NCI-H1092 treated with DMSO at 0.1 percent for 48 hours (cell line): ENCODE results near the gene PPARD.
"Not testable (repeated sequence)": the region's sequence is repeated elsewhere in the genome, so short reads cannot be mapped to it uniquely, and the experiment has no call there.

ENCODE experiments used
- DNase-seq: peaks from one replicate; lab custom pipeline; 2025; lab: John Stamatoyannopoulos, UW

The PPARD gene

GRCh38 chr6:35342258-35343091 is at the start of gene PPARD:
Gene PPARD, plus strand, starts transcription at chr6:35342558. Its CDS starts 68,530 bp downstream, at chr6:35411088.
- DNase-seq, result peak; percentile 83

- no peak for DNase-seq
These were observed 48.7 kb upstream of the PPARD start for GRCh38 chr6:35293681-35294080.

- DNase-seq, result peak; percentile 16
These were observed 47.9 kb upstream of the PPARD start for GRCh38 chr6:35294308-35294945.

GRCh38 chr6:35295036-35295435 is 47.3 kb upstream of the PPARD start:
- no peak for DNase-seq

- no peak for DNase-seq
These were observed 46.6 kb upstream of the PPARD start for GRCh38 chr6:35295521-35296315.

- DNase-seq, result no peak
These were observed 45.3 kb upstream of the PPARD start for GRCh38 chr6:35296931-35297600.

- DNase-seq, result peak; percentile 47
These were observed 44.5 kb upstream of the PPARD start, which contains the start of gene DEF6 for GRCh38 chr6:35297601-35298481. Gene DEF6, plus strand, starts transcription at chr6:35297818. Its CDS starts 39 bp downstream, at chr6:35297857.

- DNase-seq, result no peak
These were observed 43.7 kb upstream of the PPARD start for GRCh38 chr6:35298625-35299140.

- DNase-seq, result no peak
These were observed 42.7 kb upstream of the PPARD start for GRCh38 chr6:35299674-35300073.

GRCh38 chr6:35300848-35301247 is 41.5 kb upstream of the PPARD start:
- no peak for DNase-seq

- DNase-seq, result no peak
These were observed 39.6 kb upstream of the PPARD start for GRCh38 chr6:35302604-35303241.

- DNase-seq, result no peak
These were observed 38.1 kb upstream of the PPARD start for GRCh38 chr6:35304299-35304698.

- no peak for DNase-seq
These were observed 37.2 kb upstream of the PPARD start for GRCh38 chr6:35305117-35305516.

- not testable (repeated sequence) for DNase-seq
These were observed 35.2 kb upstream of the PPARD start for GRCh38 chr6:35307138-35307537.

- DNase-seq, result not testable (repeated sequence)
These were observed 33.8 kb upstream of the PPARD start for GRCh38 chr6:35308543-35308942.

GRCh38 chr6:35309611-35310264 is 32.6 kb upstream of the PPARD start:
- DNase-seq, result no peak

GRCh38 chr6:35310265-35310831 is 32.0 kb upstream of the PPARD start:
- no peak for DNase-seq

GRCh38 chr6:35311390-35312075 is 30.8 kb upstream of the PPARD start:
- no peak for DNase-seq
